Lower leg skin (tissue), 3 donors: ENCODE results near the gene DLGAP4.

Experiments used
- CTCF ChIP-seq, 3 donors: fragments of 450-650 bp; IDR thresholded peaks; one replicate each; pipeline ENCODE4 v1.5.1; 2016; ENCODE audit warnings: antibody characterized with exemption in 3 of 3, mild to moderate bottlenecking in 3 of 3, moderate library complexity in 2 of 3
- POLR2A ChIP-seq, 2 donors: fragments of 450-650 bp; IDR thresholded peaks; one replicate each; pipeline ENCODE4 v1.6.1; 2016 to 2017; ENCODE audit warnings: antibody characterized with exemption in 2 of 2, mild to moderate bottlenecking in 1 of 2, moderate library complexity in 1 of 2

GRCh38 chr20:36418711-36419110, 112.6 kb downstream of the DLGAP4 start:
- TF ChIP-seq POLR2A (IDR thresholded peaks at IDR 0.05) (no peak), CTCF (IDR thresholded peaks at IDR 0.05) (no peak)
